Esophagus squamous epithelium (tissue), 4 donors: ENCODE data around the gene ZNF333.

Source experiments
- CTCF ChIP-seq, 6 experiments: fragments of 450-650 bp in 4 of 6; fragments of 200-600 bp in 2 of 6; sonication (generic) in 2 of 6; IDR thresholded peaks; one replicate each; pipeline ENCODE4 v1.5.1; 2016 to 2019; ENCODE audit warnings: antibody characterized with exemption in 6 of 6, mild to moderate bottlenecking in 4 of 6, moderate library complexity in 4 of 6
- POLR2A ChIP-seq, 4 donors: fragments of 450-650 bp; IDR thresholded peaks; one replicate each; pipeline ENCODE4 v1.6.1; 2017; ENCODE audit warnings: antibody characterized with exemption in 4 of 4, mild to moderate bottlenecking in 4 of 4, moderate library complexity in 3 of 4

DNA sequence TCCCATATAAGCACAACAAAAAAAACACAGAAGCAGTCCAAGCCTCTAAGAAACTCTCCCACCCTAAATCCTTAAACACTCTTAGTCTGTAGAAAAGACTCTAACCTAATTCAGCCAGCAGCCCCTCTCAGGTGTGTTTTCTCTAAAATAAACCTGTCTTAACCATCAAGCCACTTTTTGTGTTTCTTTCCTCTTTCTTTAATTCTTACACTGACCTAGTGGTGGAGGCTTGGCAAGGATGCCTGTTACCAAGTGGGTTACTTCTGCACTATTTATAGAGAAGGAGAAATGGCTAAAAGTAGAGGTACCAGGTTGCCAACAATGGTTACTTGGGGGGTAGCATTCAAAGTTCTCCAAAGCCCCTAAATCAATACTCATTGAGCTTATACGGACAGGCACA is 43.7 kb downstream of the ZNF333 start:
- TF ChIP-seq POLR2A (IDR thresholded peaks at IDR 0.05) (no peak), CTCF (IDR thresholded peaks at IDR 0.05) (no peak)
